BLaER1 (cell line): ENCODE results near the gene KLK14.
A peak's percentile ranks its signal among the peaks of the same experiment; 100 is the strongest.

Experiments used
- H3K27ac ChIP-seq: shearing (Covaris generic); formaldehyde crosslinking; 2 replicates; pipeline ENCODE4 v1.8.1; 2022
- H3K27me3 ChIP-seq: shearing (Covaris generic); formaldehyde crosslinking; 2 replicates; pipeline ENCODE4 v1.8.1; 2022
- H3K36me3 ChIP-seq: shearing (Covaris generic); formaldehyde crosslinking; 2 replicates; pipeline ENCODE4 v1.8.1; 2022
- H3K4me1 ChIP-seq: shearing (Covaris generic); formaldehyde crosslinking; 2 replicates; pipeline ENCODE4 v1.8.1; 2022
- H3K4me2 ChIP-seq: shearing (Covaris generic); formaldehyde crosslinking; 2 replicates; pipeline ENCODE4 v1.8.1; 2022
- H3K4me3 ChIP-seq: shearing (Covaris generic); formaldehyde crosslinking; 2 replicates; pipeline ENCODE4 v1.8.1; 2022
- H3K9ac ChIP-seq: shearing (Covaris generic); formaldehyde crosslinking; 2 replicates; pipeline ENCODE4 v1.8.1; 2022
- H3K9me3 ChIP-seq: shearing (Covaris generic); formaldehyde crosslinking; 2 replicates; pipeline ENCODE4 v1.8.1; 2022
- H4K20me1 ChIP-seq: shearing (Covaris generic); formaldehyde crosslinking; 2 replicates; pipeline ENCODE4 v1.8.1; 2022
- Cebpa-rat ChIP-seq: shearing (Covaris generic); IDR thresholded peaks from 2 replicates; pipeline ENCODE4 v1.8.1; 2022

KLK14 gene

DNA sequence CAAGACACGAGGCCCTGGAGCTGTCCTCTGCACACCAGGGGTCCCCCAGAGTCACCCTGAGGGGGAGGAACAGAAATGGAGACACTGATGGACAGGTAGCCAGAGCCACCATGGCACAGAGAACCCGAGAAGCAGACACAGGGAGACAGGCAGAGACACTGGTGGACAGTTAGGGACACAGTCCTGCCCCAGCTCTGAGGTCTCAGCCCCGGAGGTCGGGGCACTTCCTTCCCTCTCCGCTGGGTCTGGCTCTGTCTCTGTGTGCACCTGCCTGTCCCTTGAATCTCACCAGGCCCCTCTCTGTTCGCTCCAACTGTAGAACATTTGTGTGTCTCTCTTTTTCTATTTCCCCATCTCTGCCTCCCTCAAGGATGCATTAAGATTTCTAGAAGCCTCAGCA, 4.6 kb downstream of the KLK14 start:
- H3K4me3 ChIP-seq: no peak overlapping the region
- no peak overlapping the region for H3K27ac ChIP-seq
- H3K36me3 ChIP-seq: peaks cover 42% of the 10 kb centered on the region; the same call in 1 of the 2 replicates
- no peak overlapping the region for H3K9ac ChIP-seq
- no peaks in the 10 kb centered on the region for H4K20me1 ChIP-seq
- no peaks in the 10 kb centered on the region for H3K4me1 ChIP-seq
- H3K9me3 ChIP-seq: peaks cover 15% of the 10 kb centered on the region
- no peak for TF ChIP-seq Cebpa-rat
- H3K4me2 ChIP-seq: no peak overlapping the region
- H3K27me3 ChIP-seq: no peaks in the 10 kb centered on the region

DNA sequence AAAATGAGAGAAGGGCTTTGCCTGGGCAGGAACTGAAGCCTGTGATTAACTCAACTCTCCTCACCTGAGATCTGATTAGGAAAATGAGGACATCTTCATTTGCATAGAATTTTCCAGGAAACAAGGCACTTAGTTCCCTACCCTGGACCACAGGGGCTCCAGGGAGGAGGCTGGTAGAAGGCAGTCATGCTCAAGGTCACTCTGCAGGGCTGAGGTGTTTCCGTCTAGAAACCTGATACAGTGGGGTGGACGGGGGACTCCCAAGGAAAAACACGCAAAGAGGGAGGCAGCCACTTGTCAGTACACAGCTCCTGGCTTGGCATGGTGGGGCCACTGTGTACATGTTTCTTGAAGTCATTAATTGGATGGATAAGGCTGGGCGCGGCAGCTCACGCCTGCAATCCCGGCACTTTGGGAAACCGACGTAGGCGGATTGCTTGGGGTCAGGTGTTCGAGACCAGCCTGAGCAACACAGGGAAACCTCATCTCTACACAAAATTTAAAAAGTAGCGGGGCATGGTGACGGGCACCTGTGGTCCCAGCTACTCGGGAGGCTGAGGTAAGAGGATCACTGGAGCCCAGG, 6.0 kb downstream of the KLK14 start:
- no peak overlapping the region for H3K4me3 ChIP-seq
- H3K4me2 ChIP-seq: no peak overlapping the region
- peaks cover 38% of the 10 kb centered on the region; the same call in 1 of the 2 replicates for H3K36me3 ChIP-seq
- H3K9me3 ChIP-seq: peaks cover 18% of the 10 kb centered on the region
- no peaks in the 10 kb centered on the region for H3K4me1 ChIP-seq
- TF ChIP-seq Cebpa-rat: no peak
- no peak overlapping the region for H3K27ac ChIP-seq
- no peaks in the 10 kb centered on the region for H4K20me1 ChIP-seq
- H3K27me3 ChIP-seq: no peaks in the 10 kb centered on the region
- no peak overlapping the region for H3K9ac ChIP-seq

DNA sequence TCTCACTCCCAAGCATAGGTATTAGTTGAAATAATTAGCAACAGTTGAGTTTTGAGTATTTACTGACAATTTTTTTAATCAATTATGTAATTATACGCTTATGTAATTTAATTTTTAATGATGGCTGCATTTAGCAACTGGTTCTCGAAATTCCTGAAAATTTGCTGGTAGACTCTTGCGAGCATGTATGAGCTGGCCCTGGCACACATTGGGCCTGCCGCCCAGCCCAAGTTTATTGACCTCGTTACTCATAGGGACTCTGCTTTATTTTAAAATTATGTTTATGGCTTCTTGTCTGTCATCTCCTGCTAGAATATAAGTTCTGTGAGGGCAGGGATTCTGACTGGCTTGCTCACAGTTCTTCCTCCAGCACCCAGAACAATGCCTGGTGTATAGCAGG, 6.7 kb downstream of the KLK14 start:
- no peaks in the 10 kb centered on the region for H4K20me1 ChIP-seq
- no peak overlapping the region for H3K4me2 ChIP-seq
- no peaks in the 10 kb centered on the region for H3K27me3 ChIP-seq
- H3K4me3 ChIP-seq: no peak overlapping the region
- H3K36me3 ChIP-seq: peaks cover 32% of the 10 kb centered on the region; the same call in 1 of the 2 replicates
- H3K27ac ChIP-seq: no peak overlapping the region
- no peaks in the 10 kb centered on the region for H3K4me1 ChIP-seq
- no peak overlapping the region for H3K9ac ChIP-seq
- peaks cover 18% of the 10 kb centered on the region for H3K9me3 ChIP-seq
- no peak for TF ChIP-seq Cebpa-rat

DNA sequence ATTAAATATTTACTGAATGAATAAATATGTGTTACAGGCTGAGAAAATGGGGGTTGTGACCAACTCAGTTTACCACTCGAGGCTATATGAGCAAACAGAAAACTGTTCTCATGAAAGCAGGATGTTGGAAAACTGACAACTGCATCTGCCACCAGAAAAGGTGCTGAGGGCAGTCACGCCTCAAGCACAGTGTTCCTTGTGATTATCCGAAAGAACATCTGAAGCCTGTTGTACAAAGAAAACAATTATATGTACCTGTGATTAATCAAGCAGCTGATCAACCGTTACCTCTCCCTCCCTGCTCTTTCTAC, 11.6 kb downstream of the KLK14 start:
- H3K27me3 ChIP-seq: no peaks in the 10 kb centered on the region

DNA sequence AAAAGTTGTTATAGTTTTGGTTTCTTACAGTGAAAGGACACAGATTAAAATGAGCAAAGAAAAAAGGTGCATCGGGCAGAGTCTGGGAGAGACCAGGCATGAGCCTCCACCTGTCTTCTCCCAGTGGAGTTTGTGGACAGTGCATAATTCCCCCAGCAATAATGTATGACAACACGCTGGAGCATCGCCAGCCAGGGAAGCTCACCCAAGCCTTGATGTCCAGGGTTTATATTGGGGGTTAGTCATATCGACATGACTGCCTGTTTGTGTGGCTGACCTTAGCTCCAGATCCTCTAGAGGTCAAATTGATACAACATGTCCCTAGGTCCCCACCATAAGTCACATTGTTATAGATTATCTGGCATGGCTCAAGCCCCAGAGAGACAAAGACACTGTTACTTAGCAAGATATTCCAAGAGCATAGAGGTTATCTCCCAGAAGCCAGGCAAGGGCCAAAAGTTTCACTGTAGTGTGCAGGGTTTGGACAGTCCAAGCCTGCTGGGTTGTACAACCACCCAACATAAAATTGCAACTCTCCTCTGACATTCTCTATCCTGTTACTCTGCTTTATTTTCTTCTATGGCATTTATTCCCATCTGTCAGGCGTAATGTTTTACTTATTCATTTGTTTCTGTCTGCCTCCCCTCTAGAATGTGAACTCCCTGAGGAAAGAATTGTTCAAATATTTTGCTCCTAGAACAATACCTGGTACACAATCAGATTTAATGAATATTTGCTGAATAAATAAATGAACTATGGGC, 12.2 kb downstream of the KLK14 start:
- Histone ChIP-seq H3K9me3 (peaks cover 18% of the 10 kb centered on the region), H3K36me3 (no peaks in the 10 kb centered on the region), H3K9ac (no peak overlapping the region), H3K4me3 (no peak overlapping the region), H3K27me3 (no peaks in the 10 kb centered on the region), H3K27ac (no peak overlapping the region), H4K20me1 (no peaks in the 10 kb centered on the region), H3K4me2 (no peak overlapping the region), H3K4me1 (no peaks in the 10 kb centered on the region)
- no peak for TF ChIP-seq Cebpa-rat

More for the DNA sequence above, 11.6 kb downstream of the KLK14 start:
- H3K4me3 ChIP-seq: no peak overlapping the region
- no peak overlapping the region for H3K4me2 ChIP-seq
- H4K20me1 ChIP-seq: no peaks in the 10 kb centered on the region
- H3K4me1 ChIP-seq: no peaks in the 10 kb centered on the region
- TF ChIP-seq Cebpa-rat: no peak
- no peak overlapping the region for H3K9ac ChIP-seq
- H3K9me3 ChIP-seq: peaks cover 18% of the 10 kb centered on the region
- H3K27ac ChIP-seq: no peak overlapping the region
- H3K36me3 ChIP-seq: 0 out of 2 replicates have a peak, but pooled peaks cover under 1% of the 10 kb centered on the region

DNA sequence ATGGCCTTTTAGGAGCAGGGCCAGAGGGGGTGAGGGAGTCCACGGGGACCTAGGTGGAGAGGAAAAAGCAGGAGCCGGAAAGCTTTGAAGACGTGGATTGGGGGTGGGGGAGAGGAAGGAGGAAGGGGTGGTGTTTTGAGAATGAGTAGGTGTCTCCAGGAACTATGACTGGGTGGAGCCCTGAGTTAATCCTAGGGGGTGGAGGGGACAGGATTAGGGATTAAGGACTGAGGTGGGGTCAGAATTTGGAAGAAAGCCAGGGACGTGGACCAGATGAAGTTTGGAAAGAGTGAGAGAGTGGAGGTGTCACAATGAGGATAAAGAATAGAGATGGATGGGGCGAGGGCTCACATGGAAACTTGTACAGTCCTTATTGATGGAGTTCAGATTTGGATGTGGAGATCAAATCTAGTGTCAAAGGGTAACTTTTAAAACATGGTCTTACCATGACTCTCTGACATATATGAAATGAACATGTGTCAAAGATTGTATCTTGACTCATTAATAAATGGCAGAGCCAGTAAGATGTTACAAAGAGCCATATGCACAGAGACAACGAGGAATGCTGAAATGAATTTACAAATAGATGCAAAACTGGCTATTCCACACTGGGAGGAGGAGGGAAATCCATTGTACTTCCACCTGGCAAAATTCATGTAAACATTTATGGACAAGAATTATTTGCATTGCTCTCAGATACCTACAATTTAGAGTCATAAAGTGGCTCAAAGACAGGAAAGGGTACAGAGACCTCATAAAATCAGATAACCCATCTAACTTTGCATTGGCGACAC, 16.1 kb downstream of the KLK14 start:
- no peaks in the 10 kb centered on the region for H4K20me1 ChIP-seq
- no peak overlapping the region for H3K9ac ChIP-seq
- no peaks in the 10 kb centered on the region for H3K27me3 ChIP-seq
- H3K27ac ChIP-seq: no peak overlapping the region
- no peaks in the 10 kb centered on the region for H3K9me3 ChIP-seq
- no peaks in the 10 kb centered on the region for H3K4me1 ChIP-seq
- no peak overlapping the region for H3K4me3 ChIP-seq
- no peak overlapping the region for H3K4me2 ChIP-seq
- no peak for TF ChIP-seq Cebpa-rat
- H3K36me3 ChIP-seq: no peaks in the 10 kb centered on the region

DNA sequence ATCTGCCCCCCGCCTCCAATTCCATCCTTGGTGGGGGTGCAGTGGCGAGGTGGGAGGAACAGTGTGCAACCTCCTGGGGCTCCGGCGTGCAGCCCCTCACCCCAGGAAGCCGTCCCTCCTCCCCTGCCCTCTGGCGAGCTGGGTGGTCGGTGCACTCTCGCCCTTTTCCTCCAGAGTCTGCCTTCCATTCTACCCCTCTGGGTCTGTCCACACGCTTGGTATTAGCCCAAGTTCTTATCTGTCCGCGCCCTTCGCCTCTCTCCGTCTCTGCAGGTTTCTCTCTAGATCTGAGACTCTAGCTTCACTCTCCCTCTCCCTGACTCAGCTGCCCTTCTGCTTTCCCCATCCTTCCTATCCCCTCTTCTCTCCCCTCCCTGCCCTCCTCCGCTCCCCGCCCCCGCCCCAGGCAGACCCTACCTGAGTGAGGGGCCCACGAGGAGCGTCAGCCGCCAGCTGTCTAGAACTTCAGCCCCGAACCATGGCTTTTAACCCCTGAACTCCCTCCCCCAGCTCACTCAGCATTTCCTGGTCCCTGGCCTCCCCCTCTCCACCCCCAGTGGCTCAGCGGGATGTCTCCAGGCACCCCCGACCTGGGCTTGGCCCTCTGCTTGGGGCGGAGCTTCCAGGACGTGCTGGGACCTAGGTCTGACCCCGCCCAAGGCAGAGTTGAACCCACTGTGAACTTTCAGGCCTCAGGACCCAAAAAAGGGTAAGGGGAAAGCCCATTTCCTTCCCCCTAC, 17.3 kb downstream of the KLK14 start:
- Histone ChIP-seq H3K4me2 (peak overlapping the region; percentile 55), H3K27me3 (no peaks in the 10 kb centered on the region), H3K9ac (no peak overlapping the region), H3K27ac (no peak overlapping the region), H3K9me3 (no peaks in the 10 kb centered on the region), H4K20me1 (no peaks in the 10 kb centered on the region), H3K36me3 (no peaks in the 10 kb centered on the region), H3K4me1 (no peaks in the 10 kb centered on the region), H3K4me3 (peak overlapping the region; percentile 55)
- TF ChIP-seq Cebpa-rat: no peak

DNA sequence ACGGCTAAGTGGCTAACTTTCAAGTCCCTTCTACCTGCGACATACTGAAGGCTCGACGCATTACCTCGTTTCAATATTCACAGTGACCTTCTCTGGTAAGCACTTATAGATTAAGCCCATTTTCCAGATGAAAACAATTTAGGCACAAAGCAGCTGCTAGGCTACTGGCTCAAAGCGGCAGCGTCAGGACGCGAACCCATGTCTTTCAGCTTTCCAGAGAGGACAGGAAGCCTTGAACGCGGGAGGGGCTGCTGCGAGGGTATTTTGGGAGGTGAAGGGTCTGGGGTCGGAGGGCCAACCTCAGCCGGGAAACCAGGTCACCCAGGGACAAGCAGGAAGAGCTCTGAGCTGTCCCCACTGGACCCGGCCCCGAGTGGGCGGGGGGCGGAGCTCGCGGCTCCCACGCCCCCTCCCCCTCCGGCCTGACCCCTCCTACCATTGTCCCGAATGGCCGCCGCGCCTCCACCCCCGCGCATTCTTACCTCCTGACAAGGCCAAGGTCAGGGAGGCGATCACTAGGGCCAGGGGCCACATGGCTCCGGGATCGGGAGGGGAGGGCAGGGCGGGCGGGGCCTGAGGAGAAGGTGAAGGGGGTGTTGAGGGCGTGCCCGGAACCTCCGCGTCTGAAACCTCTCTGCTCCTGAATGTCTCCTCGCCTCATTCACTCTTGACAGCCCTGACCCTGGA, 18.0 kb downstream of the KLK14 start, which contains the start of gene KLK13:
KLK13 (minus strand) TSS at position 559 of the 687 bp plus-strand sequence; CDS start at position 534, 25 bp downstream.
- Histone ChIP-seq H3K36me3 (no peaks in the 10 kb centered on the region), H3K9ac (no peak within 1 kb of the TSS), H3K27me3 (no peaks in the 10 kb centered on the region), H3K4me3 (peak within 1 kb of the TSS; percentile 55), H3K27ac (no peak within 1 kb of the TSS), H4K20me1 (no peaks in the 10 kb centered on the region), H3K4me2 (peak within 1 kb of the TSS; percentile 55), H3K4me1 (no peaks in the 10 kb centered on the region), H3K9me3 (no peaks in the 10 kb centered on the region)
- TF ChIP-seq Cebpa-rat: no peak

DNA sequence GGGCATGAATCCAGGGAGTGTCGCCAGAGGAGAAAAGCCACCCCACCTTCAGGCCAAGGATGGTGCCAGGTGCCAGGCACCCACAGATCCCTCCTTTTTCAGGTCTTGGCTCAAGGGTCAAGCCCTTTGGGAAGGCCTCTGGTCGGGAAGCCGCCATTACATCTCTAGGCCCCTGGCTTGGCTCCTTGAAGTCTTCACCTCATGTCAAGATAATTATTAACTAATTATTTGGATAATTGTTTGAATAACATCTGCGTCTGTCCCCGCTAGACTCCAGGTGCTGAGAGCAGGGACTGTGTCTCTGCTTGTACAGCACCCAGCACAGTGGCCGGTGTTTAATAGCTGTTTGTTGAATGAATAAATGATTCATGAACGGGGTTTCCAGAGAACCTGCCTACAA, 19.0 kb downstream of the KLK14 start:
- TF ChIP-seq Cebpa-rat: no peak
- H3K9ac ChIP-seq: no peak overlapping the region
- no peaks in the 10 kb centered on the region for H3K27me3 ChIP-seq
- no peak overlapping the region for H3K4me2 ChIP-seq
- no peaks in the 10 kb centered on the region for H3K36me3 ChIP-seq
- H4K20me1 ChIP-seq: no peaks in the 10 kb centered on the region
- H3K4me1 ChIP-seq: no peaks in the 10 kb centered on the region
- no peak overlapping the region for H3K27ac ChIP-seq
- no peaks in the 10 kb centered on the region for H3K9me3 ChIP-seq
- no peak overlapping the region for H3K4me3 ChIP-seq
